ENCODE results near the gene PHC3.

PHC3 gene

DNA sequence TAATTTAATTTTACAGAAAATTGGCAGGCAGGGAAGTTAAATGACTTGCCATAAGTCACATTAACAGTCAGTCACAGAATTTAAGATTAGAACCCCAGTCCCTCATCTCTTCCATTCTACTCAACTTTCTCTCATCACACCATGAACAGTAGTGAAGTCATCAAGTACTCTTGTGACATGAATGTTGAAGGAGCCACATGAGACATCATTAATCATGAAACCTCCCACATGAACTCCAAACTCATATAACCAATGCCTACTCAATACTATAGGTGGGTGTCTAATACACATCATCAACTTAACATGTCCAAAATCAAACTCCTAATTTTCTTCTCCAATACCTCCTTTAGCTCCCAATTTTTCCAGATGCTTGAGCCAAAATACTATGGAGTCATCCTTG, 19.5 kb downstream of the PHC3 start:
- no peaks in the 10 kb centered on the region for H3K9me3 ChIP-seq (ENCODE audit: control insufficient read depth, low read length)
- H3K27ac ChIP-seq (ENCODE audit: insufficient read depth, low read length, poor library complexity, severe bottlenecking) = peak overlapping the region; percentile 36
- H3K4me1 ChIP-seq (ENCODE audit: control insufficient read depth, insufficient read depth, low read length, poor library complexity, severe bottlenecking) = peaks cover 7% of the 10 kb centered on the region
- H3K36me3 ChIP-seq (ENCODE audit: control insufficient read depth, insufficient read depth, low read length) = peaks cover 45% of the 10 kb centered on the region
- no peak for DNase-seq
- no peak overlapping the region for H3K4me3 ChIP-seq (ENCODE audit: insufficient read depth, low read depth, low read length, poor library complexity, severe bottlenecking)
- no peaks in the 10 kb centered on the region for H3K27me3 ChIP-seq (replicated peaks; ENCODE audit: control insufficient read depth, insufficient read depth, low read length, poor library complexity, severe bottlenecking)

DNA sequence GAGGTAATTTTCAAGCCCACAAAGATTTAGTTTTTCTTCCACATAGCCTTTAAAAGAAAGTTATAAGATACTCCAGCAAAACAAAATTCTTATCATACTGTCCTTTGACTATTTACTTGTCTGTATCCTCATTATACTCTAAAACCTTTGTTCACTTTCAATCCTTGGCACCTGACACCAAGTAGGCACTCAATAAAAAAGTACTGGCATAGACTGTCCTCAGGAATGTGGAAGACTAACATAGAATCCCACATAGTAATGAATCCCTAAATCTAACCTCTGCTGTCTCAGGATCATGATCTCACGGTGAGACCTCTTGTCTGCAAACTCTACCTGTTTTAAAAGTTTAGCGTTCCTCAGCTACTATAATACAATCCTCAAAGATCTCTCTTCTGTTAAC, 21.6 kb downstream of the PHC3 start:
- no peaks in the 10 kb centered on the region for H3K9me3 ChIP-seq (ENCODE audit: control insufficient read depth, low read length)
- H3K27ac ChIP-seq (ENCODE audit: insufficient read depth, low read length, poor library complexity, severe bottlenecking) = no peak overlapping the region
- peaks cover 31% of the 10 kb centered on the region for H3K36me3 ChIP-seq (ENCODE audit: control insufficient read depth, insufficient read depth, low read length)

DNA sequence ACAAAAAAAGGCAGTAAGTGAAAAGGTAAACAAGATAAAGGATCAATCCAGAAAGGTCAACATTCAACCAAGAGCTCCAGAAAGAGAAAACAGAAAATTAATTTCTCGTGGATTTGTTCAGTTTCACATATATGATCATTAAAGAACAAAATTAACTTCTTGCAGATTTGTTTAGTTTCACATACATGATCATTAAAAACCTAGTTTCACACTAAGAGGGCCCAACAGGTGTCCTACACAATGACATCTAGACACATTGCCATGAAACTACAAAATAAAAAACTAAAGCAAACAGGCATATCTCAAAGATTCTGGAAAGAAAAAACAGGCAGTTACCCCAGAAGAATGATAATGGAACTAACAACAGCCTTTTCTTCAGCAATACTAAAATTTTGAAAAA, 22.1 kb downstream of the PHC3 start:
- H3K36me3 ChIP-seq (ENCODE audit: control insufficient read depth, insufficient read depth, low read length) = peaks cover 30% of the 10 kb centered on the region
- H3K27me3 ChIP-seq (replicated peaks; ENCODE audit: control insufficient read depth, insufficient read depth, low read length, poor library complexity, severe bottlenecking) = no peaks in the 10 kb centered on the region
- H3K9me3 ChIP-seq (ENCODE audit: control insufficient read depth, low read length) = no peaks in the 10 kb centered on the region
- no peak for DNase-seq
- H3K4me1 ChIP-seq (ENCODE audit: control insufficient read depth, insufficient read depth, low read length, poor library complexity, severe bottlenecking) = peaks cover 10% of the 10 kb centered on the region
- no peak overlapping the region for H3K27ac ChIP-seq (ENCODE audit: insufficient read depth, low read length, poor library complexity, severe bottlenecking)
- no peak overlapping the region for H3K4me3 ChIP-seq (ENCODE audit: insufficient read depth, low read depth, low read length, poor library complexity, severe bottlenecking)

More for the DNA sequence above, 21.6 kb downstream of the PHC3 start:
- H3K4me1 ChIP-seq (ENCODE audit: control insufficient read depth, insufficient read depth, low read length, poor library complexity, severe bottlenecking) = peaks cover 8% of the 10 kb centered on the region
- no peak for DNase-seq
- no peak overlapping the region for H3K4me3 ChIP-seq (ENCODE audit: insufficient read depth, low read depth, low read length, poor library complexity, severe bottlenecking)
- H3K27me3 ChIP-seq (replicated peaks; ENCODE audit: control insufficient read depth, insufficient read depth, low read length, poor library complexity, severe bottlenecking) = no peaks in the 10 kb centered on the region

DNA sequence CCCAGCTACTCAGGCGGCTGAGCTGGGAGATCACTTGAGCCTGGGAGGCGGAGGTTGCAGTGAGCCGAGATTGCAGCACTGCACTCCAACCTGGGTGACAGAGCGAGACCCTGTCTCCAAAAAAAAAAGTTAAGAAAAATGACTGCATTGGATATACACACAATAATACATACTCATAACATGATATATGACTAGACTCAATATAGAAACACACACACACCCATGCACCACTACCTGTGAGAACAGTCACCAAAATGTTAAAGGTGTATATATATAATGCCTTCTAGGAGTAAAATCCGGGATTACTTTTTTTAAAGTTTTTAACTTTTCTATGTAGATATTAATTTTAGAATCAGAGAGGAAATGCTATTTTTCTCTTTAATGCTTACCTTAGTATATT, 25.9 kb downstream of the PHC3 start:
- no peak overlapping the region for H3K27ac ChIP-seq (ENCODE audit: insufficient read depth, low read length, poor library complexity, severe bottlenecking)
- H3K9me3 ChIP-seq (ENCODE audit: control insufficient read depth, low read length) = no peaks in the 10 kb centered on the region
- H3K4me1 ChIP-seq (ENCODE audit: control insufficient read depth, insufficient read depth, low read length, poor library complexity, severe bottlenecking) = peaks cover 10% of the 10 kb centered on the region
- H3K27me3 ChIP-seq (replicated peaks; ENCODE audit: control insufficient read depth, insufficient read depth, low read length, poor library complexity, severe bottlenecking) = no peaks in the 10 kb centered on the region
- DNase-seq = no peak
- peaks cover 11% of the 10 kb centered on the region for H3K36me3 ChIP-seq (ENCODE audit: control insufficient read depth, insufficient read depth, low read length)
- no peak overlapping the region for H3K4me3 ChIP-seq (ENCODE audit: insufficient read depth, low read depth, low read length, poor library complexity, severe bottlenecking)

DNA sequence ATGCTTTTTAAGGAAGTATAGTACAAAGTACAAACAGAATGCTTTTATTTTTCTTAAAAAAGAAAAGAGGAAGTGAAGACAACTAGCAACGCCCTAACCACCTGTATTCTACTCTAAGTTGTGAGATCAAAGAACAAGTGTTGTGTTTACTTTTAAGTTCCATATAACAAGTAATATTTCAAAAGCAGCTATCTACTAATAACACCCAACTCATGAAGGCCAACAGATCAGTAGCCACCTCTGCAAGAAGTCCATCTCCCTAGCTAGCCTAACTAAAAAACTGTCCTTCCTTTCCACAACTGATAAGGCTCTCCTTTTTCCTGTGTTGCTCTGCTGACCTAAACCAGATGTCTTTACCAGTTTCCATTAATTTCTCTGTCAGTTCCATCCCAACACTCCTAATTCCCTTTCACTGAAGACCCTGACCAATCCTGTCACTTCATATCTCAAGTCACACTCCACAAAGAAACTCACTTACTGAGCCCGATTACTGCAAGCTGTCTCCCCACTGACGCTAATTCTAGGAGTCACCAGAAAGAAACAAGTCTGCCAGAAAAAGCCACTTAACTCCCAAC, 26.9 kb downstream of the PHC3 start:
- Histone ChIP-seq H3K36me3 (ENCODE audit: control insufficient read depth, insufficient read depth, low read length) (peaks cover 7% of the 10 kb centered on the region), H3K27ac (ENCODE audit: insufficient read depth, low read length, poor library complexity, severe bottlenecking) (peak overlapping the region; percentile 43), H3K9me3 (ENCODE audit: control insufficient read depth, low read length) (no peaks in the 10 kb centered on the region), H3K4me1 (ENCODE audit: control insufficient read depth, insufficient read depth, low read length, poor library complexity, severe bottlenecking) (peaks cover 10% of the 10 kb centered on the region), H3K4me3 (ENCODE audit: insufficient read depth, low read depth, low read length, poor library complexity, severe bottlenecking) (peak overlapping the region; percentile 28), H3K27me3 (replicated peaks; ENCODE audit: control insufficient read depth, insufficient read depth, low read length, poor library complexity, severe bottlenecking) (no peaks in the 10 kb centered on the region)
- no peak for DNase-seq

DNA sequence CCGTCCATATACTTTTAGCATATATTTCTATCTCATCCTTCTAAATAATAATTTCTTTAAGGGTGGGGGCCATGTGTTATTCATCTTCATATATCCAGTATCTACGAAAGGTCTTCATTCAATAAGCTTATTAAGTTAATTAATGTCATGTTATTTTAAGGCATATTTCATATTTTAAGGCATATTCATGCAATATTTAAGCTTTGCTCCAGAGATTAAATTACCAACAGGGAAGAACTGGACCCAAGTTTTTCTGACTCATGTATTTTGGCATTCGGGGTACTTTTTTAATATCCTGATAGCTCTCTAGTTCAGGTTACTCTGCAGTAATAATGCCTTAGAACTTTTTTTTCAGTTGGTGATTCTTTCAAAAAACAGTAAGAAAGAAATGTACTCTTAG, 27.4 kb downstream of the PHC3 start:
- Histone ChIP-seq H3K4me3 (ENCODE audit: insufficient read depth, low read depth, low read length, poor library complexity, severe bottlenecking) (peak overlapping the region; percentile 28), H3K27me3 (replicated peaks; ENCODE audit: control insufficient read depth, insufficient read depth, low read length, poor library complexity, severe bottlenecking) (no peaks in the 10 kb centered on the region), H3K36me3 (ENCODE audit: control insufficient read depth, insufficient read depth, low read length) (peaks cover 7% of the 10 kb centered on the region), H3K27ac (ENCODE audit: insufficient read depth, low read length, poor library complexity, severe bottlenecking) (peak overlapping the region; percentile 43), H3K9me3 (ENCODE audit: control insufficient read depth, low read length) (no peaks in the 10 kb centered on the region), H3K4me1 (ENCODE audit: control insufficient read depth, insufficient read depth, low read length, poor library complexity, severe bottlenecking) (peaks cover 10% of the 10 kb centered on the region)
- DNase-seq = no peak

DNA sequence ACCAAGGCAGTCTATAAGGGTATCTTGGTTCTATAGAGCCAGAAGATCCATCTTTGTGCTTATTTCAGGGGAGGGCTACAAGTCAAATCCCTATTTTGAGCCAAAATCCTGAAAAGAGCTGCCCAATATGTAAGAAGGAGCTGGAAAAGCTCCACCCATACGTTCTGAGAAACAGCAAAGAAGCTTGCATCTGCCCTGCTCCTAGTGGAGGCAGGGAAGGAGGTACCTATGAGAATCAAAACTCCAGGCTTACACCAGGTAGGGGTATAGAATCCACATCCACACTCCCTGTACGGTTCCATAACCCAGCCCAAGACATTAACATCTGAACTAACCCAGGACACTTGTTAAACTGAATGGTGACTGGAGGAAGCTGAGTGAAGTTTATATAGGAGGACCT, 30.0 kb downstream of the PHC3 start:
- Histone ChIP-seq H3K9me3 (ENCODE audit: control insufficient read depth, low read length) (no peaks in the 10 kb centered on the region), H3K27me3 (replicated peaks; ENCODE audit: control insufficient read depth, insufficient read depth, low read length, poor library complexity, severe bottlenecking) (no peaks in the 10 kb centered on the region), H3K4me3 (ENCODE audit: insufficient read depth, low read depth, low read length, poor library complexity, severe bottlenecking) (no peak overlapping the region), H3K4me1 (ENCODE audit: control insufficient read depth, insufficient read depth, low read length, poor library complexity, severe bottlenecking) (peaks cover 10% of the 10 kb centered on the region), H3K27ac (ENCODE audit: insufficient read depth, low read length, poor library complexity, severe bottlenecking) (no peak overlapping the region), H3K36me3 (ENCODE audit: control insufficient read depth, insufficient read depth, low read length) (peaks cover 7% of the 10 kb centered on the region)
- no peak for DNase-seq

DNA sequence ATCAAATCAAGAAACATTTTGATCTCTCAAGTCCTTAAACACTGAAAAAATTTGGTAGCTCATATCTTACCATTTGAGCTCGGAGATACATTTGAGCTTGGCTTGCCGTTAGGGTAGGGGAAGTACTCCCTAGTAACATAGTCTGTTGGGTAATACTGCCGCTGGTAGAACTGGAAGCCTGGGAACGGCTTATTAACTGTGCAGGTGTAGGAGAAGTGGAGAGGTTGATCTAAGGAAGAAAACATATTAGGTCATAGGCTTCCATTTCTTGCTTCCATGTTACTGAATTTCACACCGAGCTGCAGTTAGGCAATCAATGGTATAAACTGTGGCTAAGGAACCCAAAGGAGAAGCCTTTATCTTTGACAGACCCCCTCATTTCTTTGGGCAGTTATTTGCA, 32.5 kb downstream of the PHC3 start:
- Histone ChIP-seq H3K9me3 (ENCODE audit: control insufficient read depth, low read length) (no peaks in the 10 kb centered on the region), H3K27me3 (replicated peaks; ENCODE audit: control insufficient read depth, insufficient read depth, low read length, poor library complexity, severe bottlenecking) (no peaks in the 10 kb centered on the region), H3K36me3 (ENCODE audit: control insufficient read depth, insufficient read depth, low read length) (peaks cover 10% of the 10 kb centered on the region), H3K27ac (ENCODE audit: insufficient read depth, low read length, poor library complexity, severe bottlenecking) (no peak overlapping the region), H3K4me3 (ENCODE audit: insufficient read depth, low read depth, low read length, poor library complexity, severe bottlenecking) (no peak overlapping the region), H3K4me1 (ENCODE audit: control insufficient read depth, insufficient read depth, low read length, poor library complexity, severe bottlenecking) (no peaks in the 10 kb centered on the region)
- DNase-seq = no peak

DNA sequence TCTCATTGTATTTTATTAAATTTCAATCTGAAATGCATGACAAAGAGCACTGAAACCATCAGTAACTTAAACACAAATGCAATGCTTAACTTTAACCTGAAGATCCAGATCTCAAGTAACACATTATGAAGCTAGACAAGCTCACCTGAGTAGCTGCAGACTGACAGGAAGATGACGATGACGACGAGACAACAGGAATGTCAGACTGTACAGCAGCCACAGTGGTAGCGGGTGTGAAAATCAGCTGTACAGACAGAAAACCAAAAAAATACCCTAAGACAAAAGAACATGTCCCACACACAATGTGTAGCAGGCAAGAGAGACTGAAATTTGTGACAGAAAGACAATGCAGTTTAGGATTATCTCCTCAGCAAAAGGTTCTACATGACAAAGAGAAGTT, 36.3 kb downstream of the PHC3 start:
- no peaks in the 10 kb centered on the region for H3K4me1 ChIP-seq (ENCODE audit: control insufficient read depth, insufficient read depth, low read length, poor library complexity, severe bottlenecking)
- H3K27me3 ChIP-seq (replicated peaks; ENCODE audit: control insufficient read depth, insufficient read depth, low read length, poor library complexity, severe bottlenecking) = no peaks in the 10 kb centered on the region
- no peak overlapping the region for H3K4me3 ChIP-seq (ENCODE audit: insufficient read depth, low read depth, low read length, poor library complexity, severe bottlenecking)
- no peak overlapping the region for H3K27ac ChIP-seq (ENCODE audit: insufficient read depth, low read length, poor library complexity, severe bottlenecking)
- H3K36me3 ChIP-seq (ENCODE audit: control insufficient read depth, insufficient read depth, low read length) = peaks cover 13% of the 10 kb centered on the region
- no peak for DNase-seq
- H3K9me3 ChIP-seq (ENCODE audit: control insufficient read depth, low read length) = no peaks in the 10 kb centered on the region

DNA sequence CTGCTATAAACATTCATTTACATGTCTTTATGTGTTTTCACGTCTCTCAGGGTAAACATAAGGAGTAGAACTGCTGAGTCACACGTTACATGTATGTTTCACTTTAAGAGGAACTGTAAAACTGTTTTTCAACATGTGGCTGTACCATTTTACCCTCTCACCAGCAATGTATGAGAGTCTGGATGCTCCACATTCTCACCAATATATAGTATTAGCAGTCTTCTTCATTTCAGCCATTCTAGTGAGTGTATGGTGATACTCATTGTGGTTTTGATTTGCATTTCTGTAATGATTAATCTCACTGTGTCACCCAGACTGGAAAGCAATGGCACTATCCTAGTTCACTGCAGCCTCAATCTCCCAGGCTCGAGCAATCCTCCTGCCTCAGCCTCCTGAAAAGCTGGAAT, 37.1 kb downstream of the PHC3 start:
- DNase-seq = no peak

More for the DNA sequence above, 37.1 kb downstream of the PHC3 start:
- Histone ChIP-seq H3K4me1 (ENCODE audit: control insufficient read depth, insufficient read depth, low read length, poor library complexity, severe bottlenecking) (no peaks in the 10 kb centered on the region), H3K4me3 (ENCODE audit: insufficient read depth, low read depth, low read length, poor library complexity, severe bottlenecking) (no peak overlapping the region), H3K36me3 (ENCODE audit: control insufficient read depth, insufficient read depth, low read length) (peaks cover 13% of the 10 kb centered on the region), H3K9me3 (ENCODE audit: control insufficient read depth, low read length) (no peaks in the 10 kb centered on the region), H3K27ac (ENCODE audit: insufficient read depth, low read length, poor library complexity, severe bottlenecking) (no peak overlapping the region), H3K27me3 (replicated peaks; ENCODE audit: control insufficient read depth, insufficient read depth, low read length, poor library complexity, severe bottlenecking) (no peaks in the 10 kb centered on the region)

All from effector memory CD4-positive, alpha-beta T cell (primary cell).